Keratinocyte (primary cell): ENCODE data around the gene UBE2QL1.

ENCODE experiments used
- EZH2 ChIP-seq: IDR thresholded peaks from one replicate; pipeline ENCODE4 v1.6.1; 2012; ENCODE audit warnings: inconsistent platforms, mild to moderate bottlenecking, low read length, moderate library complexity
- TF ChIP-seq, protein P1 (sequence below), 3 experiments: IDR thresholded peaks in 1 of 3; conservative IDR thresholded peaks in 1 of 3; optimal IDR thresholded peaks in 1 of 3; 2 replicates in 2 of 3; 3 replicates in 1 of 3; pipeline versions ENCODE3 to v1.5.1; 2011; ENCODE audit warnings: low read length in 3 of 3, mild to moderate bottlenecking in 3 of 3, moderate library complexity in 2 of 3, control low read depth in 1 of 3, inconsistent platforms in 1 of 3; ENCODE audit not compliant: insufficient read depth in 2 of 3; ENCODE audit errors: extremely low read depth in 1 of 3

DNA sequence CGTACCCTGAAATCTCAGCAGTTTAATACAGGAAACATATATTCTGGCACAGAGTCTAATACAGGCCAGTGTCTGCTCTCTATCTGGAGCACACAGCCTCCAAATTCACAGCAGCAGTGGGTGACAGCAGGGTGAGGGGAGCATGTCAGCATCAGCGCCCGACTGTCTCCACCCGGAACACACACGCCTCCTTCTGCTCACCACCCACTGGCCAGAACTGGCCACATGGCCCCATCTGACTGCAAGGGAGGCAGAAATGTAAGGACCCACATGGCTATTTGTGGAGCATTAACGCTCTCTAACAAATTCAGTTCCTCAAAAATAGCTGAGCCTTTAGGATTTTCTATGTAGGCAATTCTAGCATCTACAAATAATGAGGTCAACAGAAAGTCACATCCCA is 24.6 kb downstream of the UBE2QL1 start:
- TF ChIP-seq, protein P1, sequence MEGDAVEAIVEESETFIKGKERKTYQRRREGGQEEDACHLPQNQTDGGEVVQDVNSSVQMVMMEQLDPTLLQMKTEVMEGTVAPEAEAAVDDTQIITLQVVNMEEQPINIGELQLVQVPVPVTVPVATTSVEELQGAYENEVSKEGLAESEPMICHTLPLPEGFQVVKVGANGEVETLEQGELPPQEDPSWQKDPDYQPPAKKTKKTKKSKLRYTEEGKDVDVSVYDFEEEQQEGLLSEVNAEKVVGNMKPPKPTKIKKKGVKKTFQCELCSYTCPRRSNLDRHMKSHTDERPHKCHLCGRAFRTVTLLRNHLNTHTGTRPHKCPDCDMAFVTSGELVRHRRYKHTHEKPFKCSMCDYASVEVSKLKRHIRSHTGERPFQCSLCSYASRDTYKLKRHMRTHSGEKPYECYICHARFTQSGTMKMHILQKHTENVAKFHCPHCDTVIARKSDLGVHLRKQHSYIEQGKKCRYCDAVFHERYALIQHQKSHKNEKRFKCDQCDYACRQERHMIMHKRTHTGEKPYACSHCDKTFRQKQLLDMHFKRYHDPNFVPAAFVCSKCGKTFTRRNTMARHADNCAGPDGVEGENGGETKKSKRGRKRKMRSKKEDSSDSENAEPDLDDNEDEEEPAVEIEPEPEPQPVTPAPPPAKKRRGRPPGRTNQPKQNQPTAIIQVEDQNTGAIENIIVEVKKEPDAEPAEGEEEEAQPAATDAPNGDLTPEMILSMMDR (optimal IDR thresholded peaks at IDR 0.05 in 1 of 3, IDR thresholded peaks at IDR 0.05 in 1 of 3, conservative IDR thresholded peaks at IDR 0.05 in 1 of 3; ENCODE audit: extremely low read depth in 1 of 3, insufficient read depth in 2 of 3, low read length in 3 of 3) = no peak
- TF ChIP-seq EZH2 = no peak
